HG03521 (cell line): ENCODE results near the gene CXCL16.
A peak's percentile ranks its signal among the peaks of the same experiment; 100 is the strongest.
"Not testable (repeated sequence)": the region's sequence is repeated elsewhere in the genome, so short reads cannot be mapped to it uniquely, and the experiment has no call there.

Experiments used
- ATAC-seq: cut with Tn5 transposase; IDR thresholded peaks from one replicate; pipeline ENCODE4 v1.9.1; 2021; ENCODE audit warnings: mild to moderate bottlenecking, moderate library complexity; ENCODE audit not compliant: unreplicated experiment

The CXCL16 gene

DNA sequence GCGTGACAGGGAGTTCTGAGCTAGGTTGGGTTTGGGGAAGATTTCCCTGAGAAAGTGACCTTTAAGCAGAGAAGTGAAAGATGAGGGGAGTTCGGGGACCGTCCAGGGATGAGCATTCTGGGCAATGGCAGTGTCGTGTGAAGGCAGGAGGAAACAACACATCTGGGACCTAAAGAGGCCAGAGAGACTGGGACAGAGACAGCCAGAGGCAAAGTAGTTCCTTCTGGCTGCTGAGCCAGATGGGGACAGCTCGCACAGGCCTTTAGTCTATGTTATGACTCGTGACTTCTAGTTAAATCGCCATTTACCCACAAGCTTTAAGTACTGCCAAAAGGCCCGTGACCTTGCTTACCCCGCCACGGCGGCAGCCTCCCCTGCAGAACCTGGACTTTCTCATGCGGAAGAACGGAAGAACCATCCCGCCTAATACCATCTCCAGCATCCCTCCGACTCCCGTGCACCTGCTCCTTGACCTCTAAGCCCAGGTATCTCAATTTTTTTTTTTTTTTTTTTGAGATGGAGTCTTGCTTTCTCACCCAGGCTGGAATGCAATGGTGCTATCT, 17.0 kb downstream of the CXCL16 start:
- no peak for ATAC-seq

DNA sequence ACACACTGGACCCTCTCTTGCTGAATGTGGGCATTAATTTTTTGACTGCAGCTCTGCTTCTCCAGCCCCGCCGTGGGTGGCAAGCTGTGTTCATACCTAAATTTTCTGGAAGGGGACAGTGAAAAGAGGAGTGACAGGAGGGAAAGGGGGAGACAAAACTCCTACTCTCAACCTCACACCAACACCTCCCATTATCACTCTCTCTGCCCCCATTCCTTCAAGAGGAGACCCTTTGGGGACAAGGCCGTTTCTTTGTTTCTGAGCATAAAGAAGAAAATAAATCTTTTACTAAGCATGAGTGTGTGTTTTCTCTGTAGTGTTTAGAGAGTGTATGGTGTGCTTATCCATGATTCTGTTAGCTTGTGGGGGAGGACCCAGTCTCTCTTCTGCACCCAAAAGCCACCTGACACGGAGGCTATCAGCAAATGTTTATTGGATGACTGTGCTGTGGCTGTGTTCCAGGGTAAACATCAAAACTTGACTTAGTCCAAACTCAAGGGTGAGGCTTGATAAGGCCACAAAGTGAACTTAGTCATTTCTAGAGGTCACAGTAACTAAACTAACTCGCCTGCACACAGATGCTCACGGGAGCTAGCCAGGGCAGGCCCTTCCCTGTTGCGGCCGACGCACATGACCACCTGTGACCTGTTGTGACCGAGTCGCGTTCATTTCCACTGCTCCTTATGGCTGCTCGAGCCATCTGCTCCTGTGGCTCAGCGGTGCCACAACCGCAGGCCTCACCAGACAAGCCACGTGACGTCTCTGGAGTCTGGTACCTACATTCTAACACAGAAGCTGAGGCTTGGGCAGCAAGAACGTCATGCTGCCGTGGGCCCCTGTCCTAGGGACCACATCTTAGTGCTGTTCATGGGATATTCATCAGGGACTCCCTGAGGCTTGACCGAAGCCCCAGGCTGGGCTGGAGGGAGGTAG, 18.3 kb downstream of the CXCL16 start:
- ATAC-seq = no peak

DNA sequence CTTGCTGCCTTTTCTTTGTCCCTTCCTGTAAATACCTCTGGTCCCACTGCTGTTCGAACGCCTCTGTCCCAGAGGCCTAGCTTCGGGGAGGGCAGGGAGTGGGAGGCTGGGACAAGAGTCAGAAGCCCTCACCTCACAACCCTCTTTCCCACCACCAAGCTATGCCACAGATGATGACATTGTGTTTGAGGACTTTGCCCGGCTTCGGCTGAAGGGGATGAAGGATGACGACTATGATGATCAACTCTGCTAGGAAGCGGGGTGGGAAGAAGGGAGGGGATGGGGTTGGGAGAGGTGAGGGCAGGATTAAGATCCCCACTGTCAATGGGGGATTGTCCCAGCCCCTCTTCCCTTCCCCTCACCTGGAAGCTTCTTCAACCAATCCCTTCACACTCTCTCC, 18.9 kb downstream of the CXCL16 start:
- no peak for ATAC-seq

DNA sequence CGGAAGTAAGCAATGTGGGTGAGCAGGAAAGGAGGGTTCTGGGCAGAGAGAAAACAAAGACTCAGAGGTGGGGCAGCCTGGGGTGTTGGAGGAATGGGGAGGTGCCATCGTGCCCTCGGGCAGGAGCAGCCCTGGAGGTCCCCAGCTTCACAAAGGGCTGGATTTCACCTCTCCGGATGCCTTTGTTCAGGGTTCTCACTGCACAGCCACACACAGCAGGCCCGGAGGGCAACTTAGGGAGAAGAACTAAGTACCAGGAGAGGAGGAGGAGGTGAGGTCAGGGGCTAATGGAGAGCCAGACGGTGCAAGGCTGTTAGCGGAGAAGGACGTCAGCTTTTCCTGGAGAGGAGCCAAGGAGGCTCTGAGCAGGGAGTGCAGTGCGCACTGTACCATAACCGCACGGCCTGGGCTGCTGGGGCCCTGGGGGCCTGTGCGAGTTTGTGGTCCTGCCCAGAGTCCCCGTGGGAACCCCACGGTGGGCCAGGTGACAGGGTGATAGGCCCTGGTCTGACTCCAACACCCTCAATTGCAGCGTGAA, 20.0 kb downstream of the CXCL16 start:
- ATAC-seq = no peak

DNA sequence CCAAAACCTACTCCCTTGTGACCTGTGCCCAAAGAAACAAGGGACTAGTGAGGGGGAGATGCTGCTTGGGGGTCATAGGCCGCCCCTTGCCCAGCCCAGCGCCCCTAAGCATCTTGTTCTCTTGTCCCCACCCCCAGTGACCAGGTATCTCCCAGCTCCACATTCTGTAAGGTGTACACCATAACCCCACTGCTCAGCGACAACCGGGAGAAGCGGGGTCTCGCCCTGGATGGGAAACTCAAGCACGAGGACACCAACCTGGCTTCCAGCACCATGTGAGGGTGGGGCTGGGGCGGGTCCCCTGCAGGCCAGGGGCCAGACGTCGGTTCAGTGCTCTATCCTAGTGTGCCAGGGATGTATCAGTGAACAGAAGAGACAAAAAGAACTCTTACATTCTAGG, 20.6 kb downstream of the CXCL16 start:
- ATAC-seq = no peak

DNA sequence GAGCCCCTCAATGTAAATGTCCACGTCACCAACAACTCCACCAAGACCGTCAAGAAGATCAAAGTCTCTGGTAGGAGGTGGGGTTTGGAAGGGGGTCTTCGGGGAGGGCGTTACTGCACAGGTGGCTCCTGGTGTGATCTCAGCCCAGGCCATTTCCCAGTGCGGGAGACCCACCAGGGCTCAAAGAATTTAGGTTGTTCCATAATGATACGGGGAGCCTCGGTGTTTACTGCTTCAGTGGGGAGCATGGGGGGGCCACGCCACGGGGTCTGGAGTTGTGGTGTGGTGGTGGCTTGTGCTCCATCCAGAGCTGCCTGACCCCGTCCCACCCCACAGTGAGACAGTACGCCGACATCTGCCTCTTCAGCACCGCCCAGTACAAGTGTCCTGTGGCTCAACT, 21.5 kb downstream of the CXCL16 start:
- ATAC-seq = no peak

DNA sequence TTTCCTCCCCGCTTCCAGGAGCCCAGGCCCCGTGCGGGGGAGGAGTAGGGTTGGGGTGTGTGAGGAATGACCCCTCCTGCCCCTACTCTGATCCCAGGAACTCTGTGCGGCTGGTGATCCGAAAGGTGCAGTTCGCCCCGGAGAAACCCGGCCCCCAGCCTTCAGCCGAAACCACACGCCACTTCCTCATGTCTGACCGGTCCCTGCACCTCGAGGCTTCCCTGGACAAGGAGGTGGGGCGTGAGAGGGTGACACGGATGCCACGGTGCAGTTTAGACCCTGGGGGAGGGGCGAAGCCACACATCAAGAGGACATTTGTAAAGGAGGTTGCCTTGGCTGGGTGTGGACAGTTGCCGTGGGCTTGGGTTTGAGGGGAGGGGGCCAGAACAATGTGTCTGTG, 21.9 kb downstream of the CXCL16 start:
- ATAC-seq = no peak

DNA sequence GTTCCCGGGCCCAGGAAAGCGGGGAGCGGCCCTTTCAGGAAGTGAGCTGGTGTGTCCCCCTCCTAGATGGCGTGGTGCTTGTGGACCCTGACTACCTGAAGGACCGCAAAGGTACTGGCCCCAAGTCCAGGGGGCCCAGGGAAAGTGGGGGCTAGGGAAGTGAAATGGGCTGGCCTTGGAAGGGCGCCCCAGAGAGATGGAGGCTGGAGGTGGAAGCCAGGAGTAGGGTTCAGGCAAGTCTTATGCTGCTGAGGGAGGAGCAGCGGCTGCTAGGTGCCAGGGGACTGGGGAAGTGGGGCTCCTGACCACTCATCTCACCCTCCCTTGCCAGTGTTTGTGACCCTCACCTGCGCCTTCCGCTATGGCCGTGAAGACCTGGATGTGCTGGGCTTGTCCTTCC, 23.6 kb downstream of the CXCL16 start:
- ATAC-seq = no peak

DNA sequence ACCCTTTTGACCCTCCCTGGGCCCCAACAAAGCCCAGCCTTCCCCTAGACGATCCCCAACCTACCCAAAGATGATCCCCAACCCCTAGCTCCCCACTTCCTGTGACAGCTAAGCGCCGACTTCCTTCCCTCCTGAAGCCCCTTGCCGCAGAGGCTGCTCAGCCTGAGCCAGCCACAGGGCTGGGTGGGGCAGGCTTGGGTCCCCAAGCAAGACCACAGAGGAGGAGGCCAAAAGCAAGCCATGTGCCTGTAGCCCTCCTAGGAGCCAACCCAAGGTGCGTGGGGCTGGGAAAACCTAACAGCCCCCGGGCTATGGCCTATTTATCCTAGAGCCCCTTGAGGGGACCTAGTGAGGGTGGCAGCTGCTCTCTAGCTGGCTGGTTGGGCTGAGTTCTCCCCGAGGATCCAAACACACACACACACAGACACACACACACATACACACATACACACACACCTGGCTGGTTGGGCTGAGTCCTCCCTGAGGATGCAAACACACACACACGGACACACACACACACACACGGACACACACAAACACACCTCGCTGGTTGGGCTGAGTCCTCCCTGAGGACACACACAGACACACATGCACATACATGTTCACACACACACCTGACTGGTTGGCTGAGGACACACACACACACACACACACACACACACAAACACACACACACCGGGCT, 24.5 kb downstream of the CXCL16 start:
- no peak for ATAC-seq

DNA sequence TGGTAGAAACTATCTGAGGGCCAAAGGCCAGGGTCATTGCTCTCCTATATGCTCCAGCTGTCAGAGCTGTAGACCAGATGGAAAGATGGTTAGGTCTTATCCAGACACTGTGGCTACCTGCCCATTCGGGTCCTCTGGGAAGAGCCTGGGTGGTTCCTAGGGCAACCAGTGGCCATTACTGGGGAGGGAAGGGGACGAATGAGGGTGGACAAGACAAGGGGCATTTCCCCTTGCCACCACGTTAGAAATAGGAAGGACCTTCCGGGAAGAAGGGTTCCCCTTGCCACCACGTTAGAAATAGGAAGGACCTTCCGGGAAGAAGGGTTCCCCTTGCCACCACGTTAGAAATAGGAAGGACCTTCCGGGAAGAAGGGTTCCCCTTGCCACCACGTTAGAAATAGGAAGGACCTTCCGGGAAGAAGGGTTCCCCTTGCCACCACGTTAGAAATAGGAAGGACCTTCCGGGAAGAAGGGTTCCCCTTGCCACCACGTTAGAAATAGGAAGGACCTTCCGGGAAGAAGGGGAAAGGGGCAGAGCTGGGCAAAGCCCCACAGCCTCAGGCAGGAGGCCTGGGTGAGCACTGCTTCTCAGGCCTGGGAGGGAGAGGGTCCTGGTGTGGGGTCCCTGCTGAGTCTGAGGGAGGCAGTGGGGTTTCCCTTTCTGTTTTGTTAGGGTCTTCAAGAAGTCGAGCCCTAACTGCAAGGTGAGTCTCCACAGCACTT, 25.2 kb downstream of the CXCL16 start:
- ATAC-seq = not testable (repeated sequence)

DNA sequence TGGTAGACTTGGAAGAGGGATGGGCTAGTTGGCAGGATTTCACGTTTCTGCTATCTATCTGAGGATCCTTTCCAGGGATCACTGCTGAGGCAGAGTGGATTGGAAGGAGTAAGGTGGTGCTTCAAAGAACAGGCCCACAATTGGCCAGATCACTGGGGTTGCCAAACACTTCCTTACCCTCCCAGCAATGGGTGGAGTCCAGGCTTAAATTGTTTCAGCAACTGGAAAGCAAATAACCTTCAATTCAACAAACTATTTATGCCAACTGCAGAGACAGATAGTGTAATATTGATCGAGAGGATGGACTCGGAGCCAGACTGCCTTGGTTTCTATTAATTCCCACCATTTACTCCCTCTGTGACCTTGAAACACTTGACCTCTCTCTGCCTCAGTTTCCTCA, 27.2 kb downstream of the CXCL16 start:
- no peak for ATAC-seq

DNA sequence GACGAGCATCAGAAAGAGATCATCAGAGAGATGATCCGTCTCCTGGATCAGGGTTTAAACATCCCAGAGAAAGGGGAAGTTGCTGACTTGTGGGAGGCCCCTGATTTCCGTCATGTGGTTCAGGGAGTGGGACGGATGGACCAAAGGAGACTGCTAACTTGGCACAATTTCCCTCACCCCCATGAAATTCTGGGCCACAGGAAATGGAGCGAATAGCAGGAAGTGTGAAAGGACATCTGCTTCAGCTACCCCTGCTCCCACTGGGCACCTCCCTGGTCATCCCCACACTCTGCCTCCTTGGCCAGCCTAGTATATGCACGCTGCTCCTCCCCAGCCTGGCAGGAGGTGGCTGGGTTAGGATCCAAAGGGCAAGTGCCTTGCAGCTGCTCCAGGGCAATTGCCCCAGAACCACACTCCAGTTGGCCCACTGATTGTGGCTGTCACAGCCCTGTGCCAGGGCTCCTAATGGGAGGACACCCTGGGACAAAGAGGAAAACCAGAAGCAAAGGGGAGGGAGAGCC, 28.0 kb downstream of the CXCL16 start:
- ATAC-seq = no peak

DNA sequence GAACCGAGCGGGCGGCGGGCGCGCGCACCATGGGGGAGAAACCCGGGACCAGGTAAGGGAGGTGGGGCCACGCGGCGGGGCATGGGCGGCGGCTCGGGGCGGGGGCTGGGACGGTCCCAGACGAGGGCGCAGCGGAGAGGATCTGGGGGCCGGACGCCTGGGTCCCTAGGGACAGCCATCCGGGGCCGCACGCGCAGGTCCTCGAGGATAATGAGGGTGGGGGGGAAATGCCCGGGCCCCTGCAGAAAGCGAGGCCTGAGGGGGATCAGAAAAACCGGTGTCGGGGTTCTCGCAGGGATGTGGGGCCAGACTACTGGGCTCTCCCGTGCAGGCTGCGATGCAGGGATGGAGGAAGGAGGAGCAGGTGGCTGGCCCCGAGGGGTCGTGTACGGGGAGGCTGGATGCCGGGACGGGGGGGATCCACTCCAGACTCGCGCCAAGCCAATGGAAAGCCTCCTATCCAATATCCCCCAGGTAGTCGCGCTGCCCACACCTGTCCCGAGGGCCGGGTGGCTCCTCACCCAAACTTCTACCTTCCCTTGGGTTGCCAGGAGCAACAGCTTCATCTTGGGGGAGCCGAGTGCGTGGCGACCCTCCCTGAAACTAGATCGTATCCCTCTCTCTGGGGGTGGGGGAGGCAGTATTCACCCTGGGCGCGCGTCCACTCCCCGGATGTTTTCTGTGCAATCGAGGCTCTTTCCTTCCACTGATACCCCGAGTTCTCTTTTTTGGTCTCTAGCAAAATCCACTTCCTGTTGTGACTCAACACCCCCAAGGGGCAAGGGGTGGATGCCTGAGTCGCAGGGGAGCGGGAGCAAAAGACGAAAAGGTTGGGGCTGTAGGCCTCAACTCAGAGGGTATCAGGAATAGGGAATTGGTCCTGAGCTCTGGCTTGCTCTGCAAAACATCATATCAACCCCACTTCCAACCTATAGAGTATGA, 28.8 kb downstream of the CXCL16 start:
- no peak for ATAC-seq

DNA sequence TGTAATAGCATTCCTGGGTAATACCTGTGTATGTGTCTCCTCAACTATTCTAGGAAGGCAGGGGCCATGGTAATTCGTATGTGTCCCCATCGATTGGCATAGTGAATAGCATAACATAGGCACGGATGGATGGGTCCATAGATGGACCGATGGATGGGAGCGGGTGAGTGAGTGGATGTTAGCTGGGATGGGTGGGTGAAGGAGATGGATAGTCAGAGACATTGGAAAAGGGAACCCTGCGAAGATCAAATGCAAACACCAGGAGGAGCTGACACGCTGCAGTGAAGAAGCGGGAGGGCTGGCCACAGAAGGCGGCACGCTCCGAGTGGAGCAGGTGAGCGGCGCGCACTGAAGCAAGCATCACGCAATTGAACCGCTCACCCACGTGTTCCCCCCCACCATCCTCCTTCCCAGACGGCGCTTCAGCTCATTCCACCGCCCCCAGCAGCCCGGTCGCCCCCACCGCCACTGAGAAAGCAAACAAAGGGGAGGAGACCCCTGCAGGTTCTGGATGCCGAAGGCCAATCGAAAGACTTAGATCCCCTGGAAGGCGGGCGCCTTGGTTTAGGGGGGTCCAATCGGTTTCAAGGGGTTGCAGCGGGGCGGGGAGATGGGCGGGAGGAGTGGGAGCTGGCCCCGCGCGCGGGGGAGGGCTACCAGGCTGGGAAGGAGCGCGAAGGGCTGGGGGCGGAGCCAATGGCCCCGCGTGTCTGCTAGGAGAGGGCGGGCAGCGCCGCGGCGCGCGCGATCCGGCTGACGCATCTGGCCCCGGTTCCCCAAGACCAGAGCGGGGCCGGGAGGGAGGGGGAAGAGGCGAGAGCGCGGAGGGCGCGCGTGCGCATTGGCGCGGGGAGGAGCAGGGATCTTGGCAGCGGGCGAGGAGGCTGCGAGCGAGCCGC, 29.7 kb downstream of the CXCL16 start, which contains the start of gene ARRB2:
Gene ARRB2, plus strand, starts transcription at position 839 of the 899 bp plus-strand sequence. CDS start 90 bp downstream, outside the sequence.
- ATAC-seq = peak; percentile 82

DNA sequence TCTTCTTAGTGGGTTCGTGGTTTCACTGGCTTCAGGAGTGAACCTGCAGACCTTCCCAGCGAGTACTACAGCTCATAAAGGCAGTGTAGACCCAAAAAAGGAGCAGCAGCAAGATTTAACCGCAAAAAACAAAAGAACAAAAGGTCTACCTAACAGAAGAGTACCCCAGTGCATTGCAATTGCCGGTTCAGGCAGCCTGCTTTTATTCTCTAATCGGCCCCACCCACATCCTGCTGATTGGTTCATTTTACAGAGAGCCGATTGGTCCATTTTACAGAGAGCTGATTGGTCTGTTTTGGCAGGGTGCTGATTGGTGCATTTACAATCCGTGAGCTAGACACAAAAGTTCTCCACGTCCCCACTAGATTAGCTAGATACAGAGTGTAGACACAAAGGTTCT, 31.3 kb downstream of the CXCL16 start:
- no peak for ATAC-seq

DNA sequence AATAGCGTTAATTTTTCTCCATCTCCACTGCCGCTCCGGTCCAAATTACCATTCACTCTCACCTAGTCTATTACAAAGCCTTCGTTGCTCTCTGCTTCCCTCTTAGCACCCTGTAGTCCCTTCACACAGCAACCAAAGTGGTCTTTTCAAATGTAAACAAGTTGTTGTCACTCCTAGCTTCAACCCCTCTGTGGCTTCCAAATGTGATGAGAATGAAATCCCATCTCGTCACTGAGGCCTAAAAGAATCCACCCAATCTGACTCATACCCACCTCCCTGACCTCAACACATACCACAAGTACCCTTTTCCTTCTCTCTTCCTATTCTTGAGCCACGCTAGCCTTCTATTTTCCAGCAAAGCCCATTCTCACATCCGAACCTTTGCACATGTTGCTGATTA, 33.6 kb downstream of the CXCL16 start:
- ATAC-seq = no peak

DNA sequence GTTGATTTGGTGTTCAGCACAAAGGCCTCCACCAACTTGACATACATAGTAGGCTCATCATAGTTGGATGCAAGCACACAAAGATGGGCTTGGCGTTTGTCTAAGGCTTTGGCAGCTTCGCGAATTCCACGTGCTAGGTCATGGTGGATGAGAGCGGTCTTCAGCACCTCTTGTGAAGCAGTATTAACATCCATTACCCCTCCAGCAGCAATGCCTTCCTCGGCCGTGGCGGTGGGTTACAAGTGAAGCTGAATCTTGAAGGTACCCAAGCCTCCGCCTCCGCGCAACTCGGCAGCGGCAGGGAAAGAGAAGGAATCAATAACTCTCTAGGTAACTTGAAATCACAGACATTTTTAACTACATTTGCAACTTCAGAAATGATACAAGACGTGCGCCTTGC, 34.7 kb downstream of the CXCL16 start:
- no peak for ATAC-seq

DNA sequence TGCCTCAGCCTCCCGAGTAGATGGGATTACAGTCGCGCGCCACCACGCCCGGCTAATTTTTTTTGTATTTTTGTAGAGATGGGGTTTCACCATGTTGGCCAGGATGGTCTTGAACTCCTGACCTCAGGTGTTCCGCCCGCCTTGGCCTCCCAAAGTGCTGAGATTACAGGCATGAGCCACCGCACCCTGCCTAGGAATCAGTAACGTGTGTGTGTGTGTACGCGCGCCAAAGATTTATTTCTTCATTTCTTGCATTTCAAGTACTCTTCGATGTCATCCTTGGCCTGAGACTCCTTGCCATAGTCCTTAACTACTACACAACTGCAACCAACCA, 35.2 kb downstream of the CXCL16 start:
- not testable (repeated sequence) for ATAC-seq

DNA sequence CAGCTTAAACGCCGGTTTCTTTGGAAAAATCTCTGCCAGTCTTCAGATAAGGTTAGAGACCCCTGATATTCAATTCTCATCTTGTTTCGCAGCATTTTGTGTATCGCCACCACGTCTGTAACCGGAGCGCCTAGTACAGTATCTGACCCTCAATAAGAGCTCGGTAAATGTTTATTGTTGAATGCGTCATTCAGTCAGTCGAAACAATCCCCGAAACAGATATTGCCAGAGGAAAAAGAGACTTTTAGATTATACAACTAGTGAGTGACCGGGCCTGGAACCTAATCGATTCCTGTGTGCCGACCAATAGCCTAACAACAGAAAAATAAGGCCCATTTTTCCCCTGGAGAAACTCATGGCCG, 36.4 kb downstream of the CXCL16 start:
- no peak for ATAC-seq
